ENCODE measurements around the gene BHLHA15.
A peak's percentile ranks its signal among the peaks of the same experiment; 100 is the strongest.

Gene BHLHA15

GRCh38 chr7:98168904-98169621 lies 42.2 kb upstream of the BHLHA15 start:
- no peak overlapping the region for H2BK5ac ChIP-seq (ENCODE audit: low read depth, low read length, poor library complexity)
- no peak overlapping the region for H4K8ac ChIP-seq (ENCODE audit: low read depth, low read length)
- no peak for DNase-seq
- H3K18ac ChIP-seq (ENCODE audit: low read length): no peak overlapping the region
- WGBS (ENCODE audit: extremely low coverage, insufficient coverage, insufficient read length): no CpG with 5 or more reads among the region's 5 CpGs
- no peak overlapping the region for H3K4ac ChIP-seq (ENCODE audit: low read depth, low read length)
- no peak overlapping the region for H4K12ac ChIP-seq (ENCODE audit: low read depth, low read length)
- no peak overlapping the region for H4K91ac ChIP-seq (ENCODE audit: low read depth, low read length)
- H3K4me3 ChIP-seq (ENCODE audit: low read depth, low read length): no peak overlapping the region
- no peak overlapping the region for H3K27ac ChIP-seq (ENCODE audit: low read depth, low read length)
- H3K9me3 ChIP-seq (ENCODE audit: insufficient read depth, low read depth, low read length): no peaks in the 10 kb centered on the region
- no peak overlapping the region for H2AFZ ChIP-seq (ENCODE audit: insufficient read depth, low read length, poor library complexity)
- H3K79me2 ChIP-seq (ENCODE audit: control insufficient read depth, insufficient read depth, low read length, poor library complexity): no peaks in the 10 kb centered on the region
- H2BK12ac ChIP-seq (ENCODE audit: low read length): no peak overlapping the region
- H2AK5ac ChIP-seq (ENCODE audit: low read length): no peak overlapping the region
- no peaks in the 10 kb centered on the region for H3K79me1 ChIP-seq (ENCODE audit: low read length)
- no peak overlapping the region for H3K23ac ChIP-seq (ENCODE audit: low read length)
- H3K4me1 ChIP-seq (ENCODE audit: control insufficient read depth in 1 of 2, insufficient read depth in 2 of 2, low read length in 2 of 2): no peaks in the 10 kb centered on the region
- no peak overlapping the region for H3K9ac ChIP-seq (ENCODE audit: low read length)
- no peak overlapping the region for H3K14ac ChIP-seq (ENCODE audit: low read length)
- no peaks in the 10 kb centered on the region for H3K27me3 ChIP-seq (ENCODE audit: insufficient read depth, low read length)
- no peak overlapping the region for H2BK120ac ChIP-seq (ENCODE audit: insufficient read depth, low read length, poor library complexity)
- peaks cover 0 to 7% of the 10 kb centered on the region in 2 experiments for H3K36me3 ChIP-seq (ENCODE audit: control insufficient read depth in 1 of 2, insufficient read depth in 2 of 2, low read length in 2 of 2)
- no peak overlapping the region for H3K4me2 ChIP-seq (ENCODE audit: low read length)

- Histone ChIP-seq H4K12ac (ENCODE audit: low read depth, low read length) (no peak overlapping the region), H3K18ac (ENCODE audit: low read length) (peak overlapping the region; percentile 2), H2BK12ac (ENCODE audit: low read length) (no peak overlapping the region), H2BK120ac (ENCODE audit: insufficient read depth, low read length, poor library complexity) (no peak overlapping the region), H2BK5ac (ENCODE audit: low read depth, low read length, poor library complexity) (no peak overlapping the region), H3K36me3 (ENCODE audit: control insufficient read depth in 1 of 2, insufficient read depth in 2 of 2, low read length in 2 of 2) (peaks cover 2 to 10% of the 10 kb centered on the region in 2 experiments), H3K27me3 (ENCODE audit: insufficient read depth, low read length) (no peaks in the 10 kb centered on the region), H3K9me3 (ENCODE audit: insufficient read depth, low read depth, low read length) (no peaks in the 10 kb centered on the region), H2AK5ac (ENCODE audit: low read length) (no peak overlapping the region), H4K91ac (ENCODE audit: low read depth, low read length) (no peak overlapping the region), H3K4ac (ENCODE audit: low read depth, low read length) (no peak overlapping the region), H4K8ac (ENCODE audit: low read depth, low read length) (no peak overlapping the region), H3K4me2 (ENCODE audit: low read length) (no peak overlapping the region), H3K79me2 (ENCODE audit: control insufficient read depth, insufficient read depth, low read length, poor library complexity) (no peaks in the 10 kb centered on the region), H3K4me1 (ENCODE audit: control insufficient read depth in 1 of 2, insufficient read depth in 2 of 2, low read length in 2 of 2) (peaks cover 0 to 4% of the 10 kb centered on the region in 2 experiments), H3K23ac (ENCODE audit: low read length) (no peak overlapping the region), H3K27ac (ENCODE audit: low read depth, low read length) (no peak overlapping the region), H3K79me1 (ENCODE audit: low read length) (peaks cover 2% of the 10 kb centered on the region), H3K9ac (ENCODE audit: low read length) (no peak overlapping the region), H3K4me3 (ENCODE audit: low read depth, low read length) (no peak overlapping the region), H2AFZ (ENCODE audit: insufficient read depth, low read length, poor library complexity) (no peak overlapping the region), H3K14ac (ENCODE audit: low read length) (no peak overlapping the region)
- no peak for DNase-seq
- no CpG with 5 or more reads among the region's 8 CpGs for WGBS (ENCODE audit: extremely low coverage, insufficient coverage, insufficient read length)
Observed at GRCh38 chr7:98170966-98171365, 40.3 kb upstream of the BHLHA15 start.

- Histone ChIP-seq H3K9me3 (ENCODE audit: insufficient read depth, low read depth, low read length) (no peaks in the 10 kb centered on the region), H3K4me2 (ENCODE audit: low read length) (no peak overlapping the region), H2AK5ac (ENCODE audit: low read length) (no peak overlapping the region), H3K27ac (ENCODE audit: low read depth, low read length) (no peak overlapping the region), H3K14ac (ENCODE audit: low read length) (no peak overlapping the region), H3K79me1 (ENCODE audit: low read length) (peaks cover 2% of the 10 kb centered on the region), H3K79me2 (ENCODE audit: control insufficient read depth, insufficient read depth, low read length, poor library complexity) (no peaks in the 10 kb centered on the region), H4K12ac (ENCODE audit: low read depth, low read length) (no peak overlapping the region), H2BK120ac (ENCODE audit: insufficient read depth, low read length, poor library complexity) (no peak overlapping the region), H2BK12ac (ENCODE audit: low read length) (no peak overlapping the region), H3K36me3 (ENCODE audit: control insufficient read depth in 1 of 2, insufficient read depth in 2 of 2, low read length in 2 of 2) (peaks cover 2 to 10% of the 10 kb centered on the region in 2 experiments), H3K4me1 (ENCODE audit: control insufficient read depth in 1 of 2, insufficient read depth in 2 of 2, low read length in 2 of 2) (peaks cover 0 to 4% of the 10 kb centered on the region in 2 experiments), H3K23ac (ENCODE audit: low read length) (no peak overlapping the region), H4K91ac (ENCODE audit: low read depth, low read length) (no peak overlapping the region), H2BK5ac (ENCODE audit: low read depth, low read length, poor library complexity) (no peak overlapping the region), H3K4me3 (ENCODE audit: low read depth, low read length) (no peak overlapping the region), H2AFZ (ENCODE audit: insufficient read depth, low read length, poor library complexity) (no peak overlapping the region), H3K18ac (ENCODE audit: low read length) (no peak overlapping the region), H3K27me3 (ENCODE audit: insufficient read depth, low read length) (no peaks in the 10 kb centered on the region), H4K8ac (ENCODE audit: low read depth, low read length) (no peak overlapping the region), H3K9ac (ENCODE audit: low read length) (no peak overlapping the region), H3K4ac (ENCODE audit: low read depth, low read length) (no peak overlapping the region)
- WGBS (ENCODE audit: extremely low coverage, insufficient coverage, insufficient read length): no CpG with 5 or more reads among the region's 24 CpGs
- no peak for DNase-seq
Observed at GRCh38 chr7:98171449-98171848, 39.8 kb upstream of the BHLHA15 start.

- Histone ChIP-seq H4K8ac (ENCODE audit: low read depth, low read length) (no peak overlapping the region), H3K27ac (ENCODE audit: low read depth, low read length) (no peak overlapping the region), H3K14ac (ENCODE audit: low read length) (no peak overlapping the region), H4K12ac (ENCODE audit: low read depth, low read length) (no peak overlapping the region), H2BK5ac (ENCODE audit: low read depth, low read length, poor library complexity) (no peak overlapping the region), H2AFZ (ENCODE audit: insufficient read depth, low read length, poor library complexity) (no peak overlapping the region), H3K4me1 (ENCODE audit: control insufficient read depth in 1 of 2, insufficient read depth in 2 of 2, low read length in 2 of 2) (peaks cover 5 to 8% of the 10 kb centered on the region in 2 experiments), H3K79me1 (ENCODE audit: low read length) (peaks cover 5% of the 10 kb centered on the region), H3K9ac (ENCODE audit: low read length) (no peak overlapping the region), H4K91ac (ENCODE audit: low read depth, low read length) (peak overlapping the region; percentile 31), H2BK120ac (ENCODE audit: insufficient read depth, low read length, poor library complexity) (peak overlapping the region; percentile 38), H3K4ac (ENCODE audit: low read depth, low read length) (no peak overlapping the region), H3K4me2 (ENCODE audit: low read length) (no peak overlapping the region), H3K23ac (ENCODE audit: low read length) (no peak overlapping the region), H2AK5ac (ENCODE audit: low read length) (no peak overlapping the region), H2BK12ac (ENCODE audit: low read length) (no peak overlapping the region), H3K36me3 (ENCODE audit: control insufficient read depth in 1 of 2, insufficient read depth in 2 of 2, low read length in 2 of 2) (peaks cover 7 to 10% of the 10 kb centered on the region in 2 experiments), H3K4me3 (ENCODE audit: low read depth, low read length) (no peak overlapping the region), H3K9me3 (ENCODE audit: insufficient read depth, low read depth, low read length) (no peaks in the 10 kb centered on the region), H3K18ac (ENCODE audit: low read length) (no peak overlapping the region), H3K79me2 (ENCODE audit: control insufficient read depth, insufficient read depth, low read length, poor library complexity) (peaks cover 2% of the 10 kb centered on the region), H3K27me3 (ENCODE audit: insufficient read depth, low read length) (no peaks in the 10 kb centered on the region)
- DNase-seq: no peak
- WGBS (ENCODE audit: extremely low coverage, insufficient coverage, insufficient read length): no CpG with 5 or more reads among the region's 20 CpGs
Observed at GRCh38 chr7:98174334-98175259, 36.6 kb upstream of the BHLHA15 start.
